AG04450 (cell line): ENCODE data around the gene LYZ. TPM values are rescaled to one million over a fixed set of nuclear protein-coding genes. Genes with fewer than 3 reads are reported as not detected.
"Not testable (repeated sequence)": the region's sequence is repeated elsewhere in the genome, so short reads cannot be mapped to it uniquely, and the experiment has no call there.

Experiments
- CTCF ChIA-PET: fragments of 300-600, 350-600 bp; formaldehyde crosslinking; extraction: SDS; loops from one replicate; lab custom pipeline; 2022; ENCODE audit warnings: antibody characterized with exemption, inconsistent platforms; lab: Charles Lee
- POLR2A ChIA-PET: fragments of 350-600 bp; formaldehyde crosslinking; extraction: SDS; loops from one replicate; lab custom pipeline; 2021; ENCODE audit warnings: antibody characterized with exemption, inconsistent platforms; lab: Yijun Ruan, JAX
- DNase-seq: peaks from one replicate; pipeline ENCODE4 v3.0.0-alpha.2; 2011; ENCODE audit warnings: low read depth, low spot score
- H3K27ac ChIP-seq: one replicate; pipeline ENCODE4 v1.5.1; 2012; ENCODE audit warnings: low read depth, low read length, control low read depth
- H3K27me3 ChIP-seq: one replicate; pipeline ENCODE4 v1.6.0; 2012; ENCODE audit warnings: low read length; ENCODE audit not compliant: control insufficient read depth, insufficient read depth
- H3K4me3 ChIP-seq: 2 replicates; pipeline ENCODE4 v1.5.1; 2011; ENCODE audit warnings: mild to moderate bottlenecking, low read depth, low read length, control low read depth
- H3K9me3 ChIP-seq: 2 replicates; pipeline ENCODE4 v1.5.1; 2012; ENCODE audit warnings: low read length; ENCODE audit not compliant: control insufficient read depth, insufficient read depth
- polyA minus RNA-seq: library from RNA; depleted of rRNA, polyadenylated mRNA; stranded (reverse); fragments of >200 nt; gene quantifications from 2 replicates; pipeline ENCODE4 v1.2.3, GENCODE V29; 2011; rRNA and poly(A)+ RNA removed
- polyA plus RNA-seq: library from polyadenylated mRNA; depleted of rRNA; stranded (reverse); fragments of >200 nt; gene quantifications from 2 replicates; pipeline ENCODE4 v1.2.3, GENCODE V29; 2011; rRNA removed
- TF ChIP-seq, protein P1 (sequence below): IDR thresholded peaks from 2 replicates; pipeline ENCODE4 v1.5.1; 2011; ENCODE audit warnings: low read depth, low read length, control low read depth, inconsistent platforms

Gene LYZ
- polyA plus RNA-seq = not detected in 2 replicates
- polyA minus RNA-seq = not detected in 2 replicates

DNA sequence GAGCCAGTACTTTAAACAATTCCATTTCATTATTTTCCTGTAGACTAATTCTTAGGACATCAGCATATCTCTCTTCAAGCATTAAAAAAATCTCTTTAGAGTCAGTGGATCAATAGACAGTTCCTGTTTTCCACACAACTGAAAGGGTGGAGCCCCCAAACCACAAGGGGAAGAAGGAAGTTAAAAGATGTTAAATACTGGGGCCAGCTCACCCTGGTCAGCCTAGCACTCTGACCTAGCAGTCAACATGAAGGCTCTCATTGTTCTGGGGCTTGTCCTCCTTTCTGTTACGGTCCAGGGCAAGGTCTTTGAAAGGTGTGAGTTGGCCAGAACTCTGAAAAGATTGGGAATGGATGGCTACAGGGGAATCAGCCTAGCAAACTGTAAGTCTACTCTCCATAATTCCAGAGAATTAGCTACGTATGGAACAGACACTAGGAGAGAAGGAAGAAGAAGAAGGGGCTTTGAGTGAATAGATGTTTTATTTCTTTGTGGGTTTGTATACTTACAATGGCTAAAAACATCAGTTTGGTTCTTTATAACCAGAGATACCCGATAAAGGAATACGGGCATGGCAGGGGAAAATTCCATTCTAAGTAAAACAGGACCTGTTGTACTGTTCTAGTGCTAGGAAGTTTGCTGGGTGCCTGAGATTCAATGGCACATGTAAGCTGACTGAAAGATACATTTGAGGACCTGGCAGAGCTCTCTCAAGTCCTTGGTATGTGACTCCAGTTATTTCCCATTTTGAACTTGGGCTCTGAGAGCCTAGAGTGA lies at the start of gene LYZ:
TSS of gene LYZ (plus strand) at position 220 of the 777 bp plus-strand sequence. CDS start at position 248, 28 bp downstream.
- TF ChIP-seq, protein P1, sequence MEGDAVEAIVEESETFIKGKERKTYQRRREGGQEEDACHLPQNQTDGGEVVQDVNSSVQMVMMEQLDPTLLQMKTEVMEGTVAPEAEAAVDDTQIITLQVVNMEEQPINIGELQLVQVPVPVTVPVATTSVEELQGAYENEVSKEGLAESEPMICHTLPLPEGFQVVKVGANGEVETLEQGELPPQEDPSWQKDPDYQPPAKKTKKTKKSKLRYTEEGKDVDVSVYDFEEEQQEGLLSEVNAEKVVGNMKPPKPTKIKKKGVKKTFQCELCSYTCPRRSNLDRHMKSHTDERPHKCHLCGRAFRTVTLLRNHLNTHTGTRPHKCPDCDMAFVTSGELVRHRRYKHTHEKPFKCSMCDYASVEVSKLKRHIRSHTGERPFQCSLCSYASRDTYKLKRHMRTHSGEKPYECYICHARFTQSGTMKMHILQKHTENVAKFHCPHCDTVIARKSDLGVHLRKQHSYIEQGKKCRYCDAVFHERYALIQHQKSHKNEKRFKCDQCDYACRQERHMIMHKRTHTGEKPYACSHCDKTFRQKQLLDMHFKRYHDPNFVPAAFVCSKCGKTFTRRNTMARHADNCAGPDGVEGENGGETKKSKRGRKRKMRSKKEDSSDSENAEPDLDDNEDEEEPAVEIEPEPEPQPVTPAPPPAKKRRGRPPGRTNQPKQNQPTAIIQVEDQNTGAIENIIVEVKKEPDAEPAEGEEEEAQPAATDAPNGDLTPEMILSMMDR = no peak
- Histone ChIP-seq H3K27ac (no peak within 1 kb of the TSS), H3K9me3 (no peaks in the 10 kb centered on the region), H3K27me3 (peaks cover 10% of the 10 kb centered on the region), H3K4me3 (no peak within 1 kb of the TSS)
- POLR2A ChIA-PET = no interaction called here
- CTCF ChIA-PET = no interaction called here
- DNase-seq = no peak

GRCh38 chr12:69298947-69299346 lies 49.2 kb upstream of the LYZ start:
- TF ChIP-seq, protein P1 = no peak
- no peak overlapping the region for H3K27ac ChIP-seq
- H3K9me3 ChIP-seq = no peaks in the 10 kb centered on the region
- ChIA-PET POLR2A (no interaction called here), CTCF (no interaction called here)
- H3K27me3 ChIP-seq = peaks cover 3% of the 10 kb centered on the region
- no peak for DNase-seq
- H3K4me3 ChIP-seq = no peak overlapping the region

DNA sequence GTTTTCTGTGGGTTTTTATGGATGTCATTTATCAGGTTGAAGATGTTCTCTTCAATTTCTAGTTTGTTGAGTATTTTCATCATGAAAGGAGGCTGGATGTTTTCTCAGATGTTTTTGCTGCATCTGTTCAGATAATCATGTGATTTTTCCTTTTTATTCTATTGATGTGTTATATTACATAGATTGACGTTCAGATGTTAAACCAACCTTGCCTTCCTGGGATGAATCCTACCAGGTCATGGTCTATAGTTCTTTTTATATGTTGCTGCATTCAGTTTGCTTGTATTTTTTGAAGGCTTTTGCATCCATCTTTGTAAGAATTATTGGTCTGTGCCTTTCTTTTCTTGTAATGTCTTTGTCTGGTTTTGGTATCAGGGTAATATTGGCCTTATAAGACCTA lies 43.9 kb upstream of the LYZ start:
- Histone ChIP-seq H3K4me3 (no peak overlapping the region), H3K9me3 (no peaks in the 10 kb centered on the region), H3K27me3 (no peaks in the 10 kb centered on the region), H3K27ac (no peak overlapping the region)
- TF ChIP-seq, protein P1 = no peak
- ChIA-PET CTCF (no interaction called here), POLR2A (no interaction called here)
- no peak for DNase-seq

GRCh38 chr12:69309461-69309860 lies 38.7 kb upstream of the LYZ start:
- H3K27me3 ChIP-seq = no peaks in the 10 kb centered on the region
- no peak overlapping the region for H3K4me3 ChIP-seq
- TF ChIP-seq, protein P1 = no peak
- no peak for DNase-seq
- no peak overlapping the region for H3K27ac ChIP-seq
- H3K9me3 ChIP-seq = no peaks in the 10 kb centered on the region
- POLR2A ChIA-PET = no interaction called here
- CTCF ChIA-PET = no interaction called here

GRCh38 chr12:69313209-69313608 lies 35.0 kb upstream of the LYZ start:
- Histone ChIP-seq H3K27me3 (no peaks in the 10 kb centered on the region), H3K27ac (no peak overlapping the region), H3K4me3 (no peak overlapping the region), H3K9me3 (no peaks in the 10 kb centered on the region)
- CTCF ChIA-PET = no interaction called here
- no peak for DNase-seq
- POLR2A ChIA-PET = no interaction called here
- TF ChIP-seq, protein P1 = no peak

GRCh38 chr12:69316784-69317183 lies 31.4 kb upstream of the LYZ start:
- POLR2A ChIA-PET, H3K27me3 ChIP-seq, H3K4me3 ChIP-seq, H3K9me3 ChIP-seq, DNase-seq, H3K27ac ChIP-seq, CTCF ChIA-PET: not testable (repeated sequence)

DNA sequence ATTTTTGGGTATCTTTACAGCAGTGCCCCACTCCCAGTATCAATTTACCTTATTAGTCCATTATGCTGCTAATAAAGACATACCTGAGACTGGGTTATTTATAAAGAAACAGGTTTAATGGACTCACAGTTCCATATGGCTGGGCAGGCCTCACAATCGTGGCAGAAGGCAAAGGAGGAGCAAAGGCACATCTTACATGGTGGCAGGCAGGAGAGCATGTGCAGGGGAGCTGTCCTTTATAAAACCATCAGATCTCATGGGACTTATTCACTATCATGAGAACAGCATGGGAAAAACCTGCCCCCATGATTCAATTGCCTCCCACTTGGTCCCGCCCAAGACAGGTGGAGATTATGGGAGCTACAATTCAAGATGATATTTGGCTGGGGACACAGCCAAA lies 30.9 kb upstream of the LYZ start:
- CTCF ChIA-PET, DNase-seq, H3K9me3 ChIP-seq, H3K4me3 ChIP-seq, H3K27me3 ChIP-seq, H3K27ac ChIP-seq, POLR2A ChIA-PET: not testable (repeated sequence)
